ENCODE measurements around the gene DSE.

Gene DSE

GRCh38 chr6:116387374-116387773 lies 16.6 kb downstream of the DSE start:
- DNase-seq (ENCODE audit: low read depth) = no peak

- DNase-seq (ENCODE audit: low read depth) = no peak
Observed at GRCh38 chr6:116388924-116389323, 18.2 kb downstream of the DSE start.

GRCh38 chr6:116389357-116389756 lies 18.6 kb downstream of the DSE start:
- DNase-seq (ENCODE audit: low read depth) = no peak

GRCh38 chr6:116390581-116390980 lies 19.8 kb downstream of the DSE start:
- no peak for DNase-seq (ENCODE audit: low read depth)

GRCh38 chr6:116392132-116393013 lies 21.6 kb downstream of the DSE start:
- DNase-seq (ENCODE audit: low read depth) = no peak

GRCh38 chr6:116393430-116393829 lies 22.7 kb downstream of the DSE start:
- DNase-seq (ENCODE audit: low read depth) = no peak

- no peak for DNase-seq (ENCODE audit: low read depth)
Observed at GRCh38 chr6:116395647-116396046, 24.9 kb downstream of the DSE start.

GRCh38 chr6:116396441-116396840 lies 25.7 kb downstream of the DSE start:
- no peak for DNase-seq (ENCODE audit: low read depth)

- DNase-seq (ENCODE audit: low read depth) = no peak
Observed at GRCh38 chr6:116397914-116398313, 27.2 kb downstream of the DSE start.

GRCh38 chr6:116398316-116399010 lies 27.7 kb downstream of the DSE start:
- peak; percentile 34 for DNase-seq (ENCODE audit: low read depth)

- DNase-seq (ENCODE audit: low read depth) = no peak
Observed at GRCh38 chr6:116399287-116399686, 28.5 kb downstream of the DSE start.

- DNase-seq (ENCODE audit: low read depth) = no peak
Observed at GRCh38 chr6:116400328-116400727, 29.6 kb downstream of the DSE start.

GRCh38 chr6:116402108-116402937 lies 31.6 kb downstream of the DSE start:
- no peak for DNase-seq (ENCODE audit: low read depth)

GRCh38 chr6:116403205-116403604 lies 32.5 kb downstream of the DSE start:
- DNase-seq (ENCODE audit: low read depth) = no peak

- no peak for DNase-seq (ENCODE audit: low read depth)
Observed at GRCh38 chr6:116404696-116405095, 33.9 kb downstream of the DSE start.

- DNase-seq (ENCODE audit: low read depth) = peak; percentile 58
Observed at GRCh38 chr6:116405138-116405537, 34.4 kb downstream of the DSE start.

- peak; percentile 32 for DNase-seq (ENCODE audit: low read depth)
Observed at GRCh38 chr6:116405652-116406356, 35.1 kb downstream of the DSE start.

GRCh38 chr6:116406678-116407345 lies 36.1 kb downstream of the DSE start:
- DNase-seq (ENCODE audit: low read depth) = no peak

GRCh38 chr6:116408491-116408890 lies 37.7 kb downstream of the DSE start:
- no peak for DNase-seq (ENCODE audit: low read depth)

GRCh38 chr6:116409756-116410155 lies 39.0 kb downstream of the DSE start:
- DNase-seq (ENCODE audit: low read depth) = no peak

- DNase-seq (ENCODE audit: low read depth) = no peak
Observed at GRCh38 chr6:116411284-116411623, 40.5 kb downstream of the DSE start.

Data from fibroblast of the conjunctiva (primary cell).